Endothelial cell of umbilical vein (primary cell): Measurements from ENCODE around the gene KRT71.

Experiments used
- JUN ChIP-seq: IDR thresholded peaks from 2 replicates; pipeline ENCODE4 v1.6.1; 2011; ENCODE audit warnings: borderline replicate concordance, low read depth; ENCODE audit not compliant: insufficient read length, insufficient read depth
- POLR2A ChIP-seq: IDR thresholded peaks from 2 replicates; pipeline ENCODE4 v1.6.1; 2012; ENCODE audit warnings: low read depth, mild to moderate bottlenecking, control low read depth, low read length
- POLR2AphosphoS5 ChIP-seq: IDR thresholded peaks from 2 replicates; pipeline ENCODE4 v1.6.1; 2012; ENCODE audit warnings: low read depth, mild to moderate bottlenecking, control low read depth, low read length, moderate library complexity; ENCODE audit not compliant: insufficient read depth
- TF ChIP-seq, protein P1 (sequence below), 2 donors: IDR thresholded peaks; 1 replicate in 1 of 2; 2 replicates in 1 of 2; pipeline ENCODE4 v1.5.1; 2011; ENCODE audit warnings: low read length in 2 of 2, mild to moderate bottlenecking in 2 of 2, moderate library complexity in 2 of 2, control low read depth in 1 of 2, inconsistent platforms in 1 of 2, low read depth in 1 of 2; ENCODE audit not compliant: insufficient read depth in 1 of 2; ENCODE audit errors: extremely low read depth in 1 of 2

DNA sequence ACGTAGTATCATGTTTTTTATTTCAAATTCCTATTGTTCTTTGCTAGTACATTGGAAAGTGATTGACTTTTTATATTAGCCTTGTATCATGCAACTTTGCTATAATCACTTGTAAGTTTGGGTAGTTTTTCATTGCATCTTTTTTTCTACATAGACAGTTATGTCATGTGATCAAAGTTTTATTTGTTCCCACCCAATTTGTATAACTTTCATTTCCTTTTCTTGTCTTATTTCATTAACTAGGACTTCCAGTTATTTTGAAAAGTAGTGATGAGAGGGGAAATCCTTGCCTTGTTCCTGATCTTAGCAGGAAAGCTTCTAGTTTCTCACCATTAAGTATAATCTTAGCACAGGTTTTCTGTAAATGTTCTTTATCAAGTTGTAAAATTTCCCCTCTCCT, 50.1 kb downstream of the KRT71 start:
- TF ChIP-seq, protein P1, sequence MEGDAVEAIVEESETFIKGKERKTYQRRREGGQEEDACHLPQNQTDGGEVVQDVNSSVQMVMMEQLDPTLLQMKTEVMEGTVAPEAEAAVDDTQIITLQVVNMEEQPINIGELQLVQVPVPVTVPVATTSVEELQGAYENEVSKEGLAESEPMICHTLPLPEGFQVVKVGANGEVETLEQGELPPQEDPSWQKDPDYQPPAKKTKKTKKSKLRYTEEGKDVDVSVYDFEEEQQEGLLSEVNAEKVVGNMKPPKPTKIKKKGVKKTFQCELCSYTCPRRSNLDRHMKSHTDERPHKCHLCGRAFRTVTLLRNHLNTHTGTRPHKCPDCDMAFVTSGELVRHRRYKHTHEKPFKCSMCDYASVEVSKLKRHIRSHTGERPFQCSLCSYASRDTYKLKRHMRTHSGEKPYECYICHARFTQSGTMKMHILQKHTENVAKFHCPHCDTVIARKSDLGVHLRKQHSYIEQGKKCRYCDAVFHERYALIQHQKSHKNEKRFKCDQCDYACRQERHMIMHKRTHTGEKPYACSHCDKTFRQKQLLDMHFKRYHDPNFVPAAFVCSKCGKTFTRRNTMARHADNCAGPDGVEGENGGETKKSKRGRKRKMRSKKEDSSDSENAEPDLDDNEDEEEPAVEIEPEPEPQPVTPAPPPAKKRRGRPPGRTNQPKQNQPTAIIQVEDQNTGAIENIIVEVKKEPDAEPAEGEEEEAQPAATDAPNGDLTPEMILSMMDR (IDR thresholded peaks at IDR 0.05; ENCODE audit: extremely low read depth in 1 of 2, insufficient read depth in 1 of 2, low read depth in 1 of 2, low read length in 2 of 2) = no peak
- TF ChIP-seq POLR2AphosphoS5 (no peak), POLR2A (no peak), JUN (no peak)
